ENCODE data around the gene BLM.

DNA sequence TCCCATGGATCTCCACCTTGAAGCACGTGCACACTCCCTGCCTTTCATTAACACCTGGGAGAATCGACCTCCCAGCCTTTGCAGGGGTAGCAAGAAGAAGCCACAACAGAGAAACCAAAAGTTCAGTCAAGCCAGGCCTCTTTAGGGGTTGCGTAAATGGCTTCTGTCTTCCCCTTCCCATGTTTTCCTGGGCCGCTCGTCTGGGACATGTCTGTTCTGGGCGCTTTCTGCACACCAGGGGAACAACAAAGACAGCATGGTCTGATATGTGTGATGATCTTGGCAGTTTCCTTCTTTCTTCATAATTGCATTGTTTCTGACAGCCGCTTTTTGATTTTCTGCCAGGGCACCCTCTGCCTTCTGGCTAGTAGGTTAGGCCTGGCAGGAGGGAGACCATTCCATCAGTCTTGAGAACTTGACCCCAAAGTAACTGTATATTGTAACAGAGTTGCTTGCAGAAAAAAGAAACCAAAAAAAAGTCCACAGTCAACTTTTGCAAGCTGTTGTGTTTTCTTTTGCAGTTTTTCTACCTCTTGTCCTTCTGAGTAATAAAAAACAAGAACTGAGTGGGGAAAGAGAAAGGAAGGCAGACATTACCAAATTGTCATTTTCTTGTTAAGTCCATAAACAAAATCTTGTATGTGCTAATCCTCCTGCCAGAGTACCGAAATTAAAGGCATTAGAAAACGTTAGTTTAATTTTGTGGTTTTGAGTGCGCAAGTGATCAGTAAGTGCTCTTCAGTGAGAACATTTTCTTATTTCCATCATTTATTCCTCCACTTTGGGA lies 95.2 kb downstream of the BLM start:
- TF ChIP-seq, protein P1, sequence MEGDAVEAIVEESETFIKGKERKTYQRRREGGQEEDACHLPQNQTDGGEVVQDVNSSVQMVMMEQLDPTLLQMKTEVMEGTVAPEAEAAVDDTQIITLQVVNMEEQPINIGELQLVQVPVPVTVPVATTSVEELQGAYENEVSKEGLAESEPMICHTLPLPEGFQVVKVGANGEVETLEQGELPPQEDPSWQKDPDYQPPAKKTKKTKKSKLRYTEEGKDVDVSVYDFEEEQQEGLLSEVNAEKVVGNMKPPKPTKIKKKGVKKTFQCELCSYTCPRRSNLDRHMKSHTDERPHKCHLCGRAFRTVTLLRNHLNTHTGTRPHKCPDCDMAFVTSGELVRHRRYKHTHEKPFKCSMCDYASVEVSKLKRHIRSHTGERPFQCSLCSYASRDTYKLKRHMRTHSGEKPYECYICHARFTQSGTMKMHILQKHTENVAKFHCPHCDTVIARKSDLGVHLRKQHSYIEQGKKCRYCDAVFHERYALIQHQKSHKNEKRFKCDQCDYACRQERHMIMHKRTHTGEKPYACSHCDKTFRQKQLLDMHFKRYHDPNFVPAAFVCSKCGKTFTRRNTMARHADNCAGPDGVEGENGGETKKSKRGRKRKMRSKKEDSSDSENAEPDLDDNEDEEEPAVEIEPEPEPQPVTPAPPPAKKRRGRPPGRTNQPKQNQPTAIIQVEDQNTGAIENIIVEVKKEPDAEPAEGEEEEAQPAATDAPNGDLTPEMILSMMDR (IDR thresholded peaks at IDR 0.05): no peak
- TF ChIP-seq ZFX (IDR thresholded peaks at IDR 0.05; ENCODE audit: borderline replicate concordance): no peak

Measured in 22Rv1 (cell line).